HFF-Myc (cell line): ENCODE results near the gene VGF.

ENCODE experiments used
- DNase-seq: peaks from one replicate; pipeline ENCODE4 v3.0.0-alpha.2; 2011; ENCODE audit warnings: low read depth; ENCODE audit errors: extremely low read depth
- H3K4me3 ChIP-seq: replicated peaks from 2 replicates; pipeline ENCODE4 v1.5.1; 2011; ENCODE audit warnings: low read depth, mild to moderate bottlenecking, control low read depth, low read length
- TF ChIP-seq, protein P1 (sequence below): IDR thresholded peaks from 2 replicates; pipeline ENCODE4 v1.5.1; 2012; ENCODE audit warnings: mild to moderate bottlenecking, low read depth, low read length, control low read depth; ENCODE audit errors: missing control alignments

The VGF gene

DNA sequence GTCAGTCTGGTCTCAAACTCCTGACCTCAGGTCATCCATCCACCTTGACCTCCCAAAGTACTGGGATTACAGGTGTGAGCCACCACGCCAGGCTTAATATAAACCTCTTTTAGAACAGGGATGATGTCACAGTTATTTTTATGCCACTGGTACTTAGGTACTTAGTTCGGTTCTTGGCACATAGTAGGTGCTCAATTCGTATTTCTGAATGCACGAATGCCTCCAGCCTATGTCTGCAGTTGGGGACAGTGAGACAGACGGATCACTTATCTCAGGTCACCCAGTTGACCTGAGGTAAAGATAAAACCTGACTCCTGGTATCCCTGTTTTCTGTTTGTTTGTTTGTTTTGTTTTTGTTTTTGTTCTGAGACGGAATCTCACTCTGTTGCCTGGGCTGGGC is 20.8 kb upstream of the VGF start:
- TF ChIP-seq, protein P1, sequence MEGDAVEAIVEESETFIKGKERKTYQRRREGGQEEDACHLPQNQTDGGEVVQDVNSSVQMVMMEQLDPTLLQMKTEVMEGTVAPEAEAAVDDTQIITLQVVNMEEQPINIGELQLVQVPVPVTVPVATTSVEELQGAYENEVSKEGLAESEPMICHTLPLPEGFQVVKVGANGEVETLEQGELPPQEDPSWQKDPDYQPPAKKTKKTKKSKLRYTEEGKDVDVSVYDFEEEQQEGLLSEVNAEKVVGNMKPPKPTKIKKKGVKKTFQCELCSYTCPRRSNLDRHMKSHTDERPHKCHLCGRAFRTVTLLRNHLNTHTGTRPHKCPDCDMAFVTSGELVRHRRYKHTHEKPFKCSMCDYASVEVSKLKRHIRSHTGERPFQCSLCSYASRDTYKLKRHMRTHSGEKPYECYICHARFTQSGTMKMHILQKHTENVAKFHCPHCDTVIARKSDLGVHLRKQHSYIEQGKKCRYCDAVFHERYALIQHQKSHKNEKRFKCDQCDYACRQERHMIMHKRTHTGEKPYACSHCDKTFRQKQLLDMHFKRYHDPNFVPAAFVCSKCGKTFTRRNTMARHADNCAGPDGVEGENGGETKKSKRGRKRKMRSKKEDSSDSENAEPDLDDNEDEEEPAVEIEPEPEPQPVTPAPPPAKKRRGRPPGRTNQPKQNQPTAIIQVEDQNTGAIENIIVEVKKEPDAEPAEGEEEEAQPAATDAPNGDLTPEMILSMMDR: no peak
- H3K4me3 ChIP-seq: no peak overlapping the region
- no peak for DNase-seq

DNA sequence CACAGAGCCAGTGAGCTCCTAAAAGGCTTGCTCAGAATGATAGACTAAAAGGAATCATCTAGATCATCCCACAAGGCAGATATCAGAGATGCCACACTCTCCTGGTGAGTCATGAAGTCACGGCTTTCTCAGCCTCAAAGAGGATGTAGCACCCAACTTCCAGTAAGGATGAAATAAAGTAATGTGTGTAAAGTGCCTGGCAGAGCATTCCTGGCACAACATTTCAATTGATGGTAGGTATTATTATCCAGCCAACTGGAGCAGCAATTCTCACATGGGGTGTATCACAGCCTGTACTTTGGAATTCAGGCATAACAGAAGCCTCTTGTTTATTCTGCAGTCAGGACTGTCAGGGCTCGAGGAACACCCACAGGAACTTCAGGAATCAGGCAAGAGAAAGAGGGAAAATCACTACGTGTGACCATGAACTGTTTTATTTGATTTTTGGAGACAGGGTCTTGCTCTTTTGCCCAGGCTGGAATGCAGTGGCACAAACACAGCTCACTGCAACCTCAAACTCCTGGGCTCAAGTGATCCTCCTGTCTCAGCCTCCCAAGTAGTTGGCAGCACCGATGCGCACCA is 20.0 kb upstream of the VGF start:
- no peak overlapping the region for H3K4me3 ChIP-seq
- no peak for DNase-seq
- TF ChIP-seq, protein P1: no peak

DNA sequence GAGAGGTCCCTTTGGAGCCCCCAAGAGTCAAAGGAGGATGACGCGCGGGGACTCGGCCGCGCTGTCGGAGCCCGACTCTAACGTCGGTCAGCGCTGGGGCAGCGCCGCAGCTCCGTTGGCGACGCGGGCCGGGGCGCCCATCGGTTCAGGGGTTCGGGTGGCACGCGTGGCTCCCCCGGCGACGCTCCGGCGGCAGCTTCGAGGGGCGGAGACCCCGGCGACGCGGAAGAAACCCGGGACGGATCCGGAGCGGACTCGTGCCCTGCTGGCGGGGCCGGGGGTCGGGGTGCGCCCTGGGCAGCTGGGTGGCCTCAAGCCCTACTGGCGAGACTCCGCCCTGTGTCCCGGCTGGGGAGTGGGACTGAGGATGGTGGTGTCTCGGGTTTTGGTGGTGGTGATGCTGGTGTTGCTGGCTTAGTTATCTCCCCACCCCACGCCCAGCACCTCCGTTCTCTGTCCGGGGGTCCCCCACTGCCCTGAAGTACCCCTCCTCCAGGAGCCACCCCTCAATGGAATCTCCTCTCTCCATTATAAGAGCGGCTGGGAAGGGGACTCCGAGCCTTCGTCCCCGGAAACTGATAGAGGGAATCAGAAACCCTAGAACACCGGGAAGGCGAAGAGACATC is 14.9 kb upstream of the VGF start, which contains the start of gene NAT16:
TSS of gene NAT16 (minus strand) at position 164 of the 626 bp plus-strand sequence. CDS start 5,486 bp downstream, outside the sequence.
- H3K4me3 ChIP-seq: no peak within 1 kb of the TSS
- TF ChIP-seq, protein P1: no peak
- DNase-seq: no peak

DNA sequence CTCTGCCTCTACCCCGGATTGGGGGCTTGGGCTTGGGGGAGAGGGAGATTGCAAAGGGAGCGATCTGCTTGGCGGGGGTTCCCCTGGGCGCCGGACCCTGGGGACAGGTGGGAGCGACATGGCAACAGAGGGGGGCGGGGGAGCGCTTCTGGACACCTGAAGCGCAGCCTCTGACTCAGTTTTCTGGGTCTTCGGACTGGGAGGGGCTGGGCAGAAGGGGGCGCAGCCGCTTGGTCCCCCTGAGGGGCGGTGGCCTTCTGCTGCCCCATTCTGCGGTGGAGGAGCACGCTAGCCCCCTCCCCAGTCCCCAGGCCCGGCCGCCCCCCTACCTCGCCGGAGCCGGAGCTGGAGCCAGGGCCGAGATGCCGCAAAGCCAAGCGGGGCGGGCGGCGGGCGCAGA is 14.3 kb upstream of the VGF start:
- H3K4me3 ChIP-seq: no peak overlapping the region
- DNase-seq: no peak
- TF ChIP-seq, protein P1: no peak

DNA sequence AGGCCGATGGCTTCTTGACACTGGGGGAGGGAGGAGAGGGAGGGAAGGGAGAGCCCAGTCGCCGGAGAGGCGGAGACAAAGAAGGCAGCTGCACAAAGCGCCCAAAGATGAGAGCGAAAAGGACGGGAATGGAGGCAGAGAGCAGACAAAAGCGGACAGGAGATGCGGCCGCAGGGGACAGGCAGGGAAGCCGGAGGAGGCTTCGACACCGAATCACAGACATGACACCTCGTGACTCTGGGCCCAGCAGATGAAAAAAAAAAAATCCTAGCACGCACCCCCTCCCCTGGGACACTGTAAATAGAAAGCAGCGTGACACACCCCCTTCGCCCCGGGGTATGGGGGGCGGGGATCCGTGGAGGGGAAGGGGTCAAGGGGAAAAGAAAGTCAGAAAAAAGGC is 13.7 kb upstream of the VGF start:
- DNase-seq: no peak
- TF ChIP-seq, protein P1: no peak
- H3K4me3 ChIP-seq: no peak overlapping the region

DNA sequence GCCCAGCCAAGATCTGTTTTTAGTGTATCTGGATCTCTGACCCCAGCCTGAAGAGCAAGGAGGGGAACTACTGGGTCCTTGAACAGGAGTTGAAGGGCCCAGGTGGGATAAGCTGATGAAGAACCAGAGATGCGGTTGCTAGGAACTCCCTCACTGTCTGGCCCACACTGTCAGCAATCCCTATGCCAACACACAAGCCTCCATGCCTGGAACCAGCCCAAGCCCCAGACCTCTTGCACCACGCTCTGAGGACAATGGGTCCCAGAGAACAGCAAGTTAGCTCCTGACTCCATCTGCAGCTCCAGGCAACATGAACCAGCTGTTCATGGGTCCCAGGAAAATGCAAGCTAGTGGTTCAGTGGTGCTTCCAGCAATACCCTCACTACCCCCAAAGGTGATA is 12.3 kb upstream of the VGF start:
- TF ChIP-seq, protein P1: no peak
- no peak overlapping the region for H3K4me3 ChIP-seq
- no peak for DNase-seq
